HG03520 (cell line): Measurements from ENCODE around the gene TLL1.

ENCODE experiments used
- ATAC-seq: cut with Tn5 transposase; IDR thresholded peaks from one replicate; pipeline ENCODE4 v1.9.1; 2021; ENCODE audit warnings: mild to moderate bottlenecking, moderate library complexity; ENCODE audit not compliant: unreplicated experiment

The TLL1 gene

GRCh38 chr4:166042510-166043055 is 169.5 kb downstream of the TLL1 start:
- no peak for ATAC-seq

- ATAC-seq, result no peak
Measured at GRCh38 chr4:166043801-166044200, 170.8 kb downstream of the TLL1 start.

DNA sequence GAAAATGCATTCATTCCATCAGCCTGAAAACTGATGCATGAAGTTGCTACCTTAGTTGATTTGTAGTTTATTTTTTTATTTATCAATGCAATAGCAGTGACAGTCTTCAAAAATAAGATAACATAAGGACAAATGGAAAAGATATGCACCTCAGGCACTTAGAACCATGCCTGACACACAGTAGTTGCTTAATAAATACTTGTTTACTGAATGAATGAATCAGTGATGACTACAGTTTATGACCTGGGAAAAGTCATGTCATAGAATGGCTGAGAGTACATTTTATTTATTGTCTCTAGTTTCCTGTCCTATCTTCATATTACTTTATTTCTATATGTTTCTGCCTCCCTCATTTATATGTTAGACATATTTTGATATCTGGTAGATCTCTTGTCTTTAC is 171.8 kb downstream of the TLL1 start:
- no peak for ATAC-seq

GRCh38 chr4:166045457-166045856 is 172.4 kb downstream of the TLL1 start:
- ATAC-seq, result peak; percentile 89

DNA sequence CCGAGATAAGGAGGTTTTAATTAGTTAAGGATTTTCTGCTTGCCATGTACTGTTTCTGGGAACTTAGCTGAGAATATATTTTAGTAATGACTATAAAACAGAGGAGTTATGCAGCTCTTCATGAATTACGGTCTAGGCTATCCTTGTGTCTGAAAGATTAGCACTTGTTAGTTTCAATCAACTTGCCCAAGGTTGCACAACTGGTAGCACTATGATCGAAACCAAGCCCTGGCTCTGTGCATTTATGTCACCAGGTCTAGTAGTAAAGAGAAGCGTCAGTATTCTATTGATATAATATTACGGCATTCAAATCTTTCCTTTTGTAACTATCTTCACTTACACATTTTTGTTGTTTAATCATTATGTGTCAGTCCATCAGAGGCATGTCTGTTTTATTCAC is 176.0 kb downstream of the TLL1 start:
- no peak for ATAC-seq

- no peak for ATAC-seq
Measured at GRCh38 chr4:166064721-166065120, 191.7 kb downstream of the TLL1 start.

- ATAC-seq, result no peak
Measured at GRCh38 chr4:166065324-166065723, 192.3 kb downstream of the TLL1 start.

- ATAC-seq, result no peak
Measured at GRCh38 chr4:166066936-166067335, 193.9 kb downstream of the TLL1 start.

DNA sequence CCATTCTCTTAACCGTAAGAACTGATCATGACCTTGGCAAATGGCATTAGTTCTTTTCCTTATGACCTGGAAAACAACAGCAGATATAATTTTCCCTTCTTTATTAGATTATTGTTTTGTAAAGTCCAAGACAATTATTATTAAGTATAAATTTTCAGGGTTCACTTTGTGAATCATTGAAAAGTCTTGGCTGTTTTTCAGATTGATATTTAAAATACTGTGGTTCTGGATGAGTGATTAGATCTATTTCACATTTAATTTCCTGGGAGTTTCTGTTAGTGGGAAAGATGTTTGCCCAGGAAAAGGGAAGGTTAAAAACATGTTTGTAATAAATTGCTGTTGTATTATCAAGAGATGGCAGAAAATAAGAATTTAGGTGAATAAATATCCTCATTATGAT is 194.9 kb downstream of the TLL1 start:
- no peak for ATAC-seq

GRCh38 chr4:166073783-166074182 is 200.7 kb downstream of the TLL1 start:
- ATAC-seq, result no peak

DNA sequence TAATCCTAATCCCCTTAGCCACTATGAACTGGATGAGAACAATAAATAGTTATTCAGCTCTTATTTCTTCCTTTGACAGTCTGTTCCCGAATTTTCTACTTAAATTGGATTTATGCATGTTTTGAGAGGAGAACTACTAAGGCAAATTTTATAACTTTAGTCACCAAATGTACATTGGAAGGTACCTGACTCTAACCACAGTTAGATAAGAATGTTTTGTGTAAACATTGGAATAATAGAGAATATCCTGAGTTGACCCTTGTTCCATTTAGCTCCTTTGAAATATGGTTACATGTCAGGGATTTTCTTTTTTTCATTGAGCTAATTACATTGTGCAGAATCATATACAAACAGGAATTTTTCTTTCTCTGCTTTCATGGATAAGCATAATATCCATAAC is 202.6 kb downstream of the TLL1 start:
- no peak for ATAC-seq

GRCh38 chr4:166077782-166078181 is 204.7 kb downstream of the TLL1 start:
- ATAC-seq, result no peak

GRCh38 chr4:166078383-166078782 is 205.3 kb downstream of the TLL1 start:
- no peak for ATAC-seq

- ATAC-seq, result no peak
Measured at GRCh38 chr4:166078955-166079354, 205.9 kb downstream of the TLL1 start.

DNA sequence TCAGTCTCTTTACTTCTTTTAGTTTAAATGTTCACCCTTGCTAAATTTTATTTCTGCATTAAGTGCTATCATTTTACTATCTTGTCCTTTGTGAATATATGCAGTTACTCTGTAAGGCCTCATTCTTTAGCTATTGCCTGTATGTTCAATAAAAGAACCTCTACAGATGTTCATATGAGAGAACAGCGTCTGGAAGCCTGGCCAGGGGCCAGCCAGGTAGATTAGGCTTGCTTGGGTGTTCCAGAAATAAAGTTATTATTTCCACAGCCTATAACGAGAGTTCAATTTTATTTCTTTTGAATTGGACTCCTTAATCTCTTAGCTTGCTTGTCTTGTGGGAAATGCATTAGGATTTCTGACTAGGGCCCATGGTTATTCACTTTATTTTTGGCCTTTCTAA is 214.5 kb downstream of the TLL1 start:
- ATAC-seq, result no peak

DNA sequence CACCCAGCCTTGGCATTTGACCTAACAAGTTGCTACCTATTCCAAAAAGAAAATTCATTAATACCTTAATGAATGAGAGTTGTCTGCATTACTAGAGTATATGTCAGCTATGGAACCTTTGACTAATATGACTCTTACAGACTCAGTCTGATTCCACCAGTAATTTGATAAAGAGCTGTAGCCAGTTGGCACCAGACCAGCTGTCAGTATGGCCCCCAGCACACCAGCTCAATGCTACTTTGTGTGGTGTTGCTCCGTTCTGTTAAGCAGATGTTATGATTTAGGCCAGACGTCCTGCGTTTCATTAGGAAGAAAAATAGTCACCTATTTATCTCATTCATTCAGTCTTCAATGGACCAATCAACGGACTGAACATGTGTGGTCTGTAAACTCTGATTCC is 215.5 kb downstream of the TLL1 start:
- no peak for ATAC-seq

DNA sequence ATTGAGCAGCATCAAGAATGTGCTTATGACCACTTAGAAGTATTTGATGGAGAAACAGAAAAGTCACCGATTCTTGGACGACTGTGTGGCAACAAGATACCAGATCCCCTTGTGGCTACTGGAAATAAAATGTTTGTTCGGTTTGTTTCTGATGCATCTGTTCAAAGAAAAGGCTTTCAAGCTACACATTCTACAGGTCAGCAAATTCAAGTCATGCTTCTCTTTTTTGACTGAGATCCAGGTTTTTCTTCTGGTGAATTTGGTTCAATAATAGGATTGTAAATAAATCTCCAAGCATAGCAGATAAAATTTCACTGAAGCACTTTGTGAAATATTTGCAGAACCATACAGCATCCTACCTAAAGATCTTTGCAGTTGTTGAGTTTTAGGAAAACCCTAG is 218.1 kb downstream of the TLL1 start:
- no peak for ATAC-seq

DNA sequence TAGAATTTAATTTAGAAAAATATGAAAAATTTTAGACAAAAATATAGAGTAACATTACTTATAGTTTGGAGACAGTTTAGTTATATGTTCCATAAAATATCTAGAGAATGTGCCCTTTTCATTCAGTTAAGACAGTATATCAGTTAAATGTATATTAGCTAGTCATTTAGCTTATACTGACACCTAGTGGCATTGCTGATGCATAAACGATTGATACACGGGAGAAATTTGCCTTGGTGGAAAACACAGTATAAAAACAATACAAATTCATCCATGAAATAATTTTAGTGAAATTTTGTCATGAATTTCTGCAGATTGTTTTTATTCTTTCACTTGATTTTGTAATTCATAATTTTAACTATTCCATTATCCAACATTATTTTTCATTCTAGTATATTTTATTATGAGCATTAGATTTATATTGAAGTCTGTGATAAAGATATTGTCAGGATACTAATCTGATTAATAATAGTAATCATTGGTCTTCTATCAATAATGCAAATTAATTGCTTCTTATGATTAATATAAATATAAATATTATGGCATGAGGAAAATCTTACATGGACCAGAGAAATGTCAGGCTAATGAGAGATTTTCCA is 219.0 kb downstream of the TLL1 start:
- ATAC-seq, result peak; percentile 69

DNA sequence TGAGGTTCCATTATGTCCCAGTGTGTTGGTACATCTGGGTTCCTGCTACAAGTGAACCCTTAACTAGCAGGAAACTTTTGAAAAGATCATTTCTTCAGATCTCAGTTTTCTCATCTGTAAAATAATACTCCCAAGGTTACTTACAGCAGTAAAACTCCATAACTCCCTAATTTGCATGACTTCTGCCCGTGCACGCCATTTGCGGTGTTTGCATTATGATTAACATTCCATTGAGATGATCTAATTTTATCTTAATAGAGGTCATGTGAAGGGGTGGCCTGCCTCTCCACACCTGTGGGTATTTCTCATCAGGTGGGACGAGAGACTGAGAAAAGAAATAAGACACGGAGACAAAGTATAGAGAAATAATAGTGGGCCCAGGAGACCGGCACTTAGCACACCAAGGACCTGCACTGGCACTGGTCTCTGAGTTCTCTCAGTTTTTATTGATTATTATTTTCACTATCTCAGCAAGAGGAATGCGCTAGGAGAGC is 219.8 kb downstream of the TLL1 start:
- no peak for ATAC-seq

DNA sequence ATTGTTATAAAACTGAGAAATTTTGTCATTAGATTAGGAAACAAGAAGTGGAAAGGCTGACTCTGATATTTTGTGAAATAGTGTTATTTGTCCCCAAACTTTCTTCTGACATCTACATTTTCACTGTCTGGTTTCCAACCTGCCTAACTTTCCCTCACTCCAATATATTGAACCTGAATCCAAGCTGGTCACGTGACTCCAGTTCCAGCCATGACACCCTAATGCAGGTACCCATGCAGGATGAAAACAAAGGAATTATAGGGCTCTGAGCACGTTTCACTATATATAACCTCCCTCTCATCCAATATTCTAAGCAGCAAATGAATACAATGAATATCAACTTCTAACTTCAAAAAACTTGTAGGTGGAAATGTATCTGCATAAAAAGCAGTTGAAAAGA is 231.6 kb downstream of the TLL1 start:
- ATAC-seq, result no peak

DNA sequence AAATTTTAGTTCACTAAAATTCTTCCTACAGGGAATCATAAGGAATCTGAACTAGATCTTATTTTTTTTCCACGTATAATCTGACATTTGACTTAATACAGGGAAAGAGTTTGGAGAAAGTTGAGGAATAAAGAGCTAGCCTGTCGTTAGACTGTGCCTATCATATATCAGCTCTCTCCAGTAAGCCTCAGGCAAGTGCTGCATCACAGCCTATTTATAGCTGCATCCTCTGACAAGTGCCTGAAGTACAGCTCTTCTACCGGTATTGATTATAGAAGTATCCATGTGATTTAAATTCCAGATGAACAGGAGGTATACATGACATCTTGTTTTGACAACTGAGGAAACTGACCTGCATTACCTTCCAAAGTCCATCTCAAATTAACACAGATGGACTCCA is 248.9 kb downstream of the TLL1 start:
- no peak for ATAC-seq

DNA sequence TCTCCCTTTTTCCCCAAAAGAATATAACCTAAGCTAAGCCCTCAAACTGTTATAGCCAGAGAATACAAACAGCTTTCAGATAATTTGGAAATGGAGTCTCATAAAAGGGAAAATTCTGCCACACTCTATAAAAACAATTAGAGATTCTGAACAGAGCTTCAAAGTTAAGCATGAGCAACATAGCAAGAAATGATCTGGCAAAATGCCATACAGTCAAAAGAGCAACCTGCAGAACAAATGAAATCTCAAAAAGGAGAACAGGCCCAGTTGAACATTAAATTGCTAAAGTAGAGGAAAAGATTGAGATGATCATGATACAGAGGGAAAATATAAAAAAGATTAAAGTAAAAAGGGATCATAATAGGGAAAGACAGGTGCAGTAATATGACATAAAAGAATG is 250.5 kb downstream of the TLL1 start:
- no peak for ATAC-seq

DNA sequence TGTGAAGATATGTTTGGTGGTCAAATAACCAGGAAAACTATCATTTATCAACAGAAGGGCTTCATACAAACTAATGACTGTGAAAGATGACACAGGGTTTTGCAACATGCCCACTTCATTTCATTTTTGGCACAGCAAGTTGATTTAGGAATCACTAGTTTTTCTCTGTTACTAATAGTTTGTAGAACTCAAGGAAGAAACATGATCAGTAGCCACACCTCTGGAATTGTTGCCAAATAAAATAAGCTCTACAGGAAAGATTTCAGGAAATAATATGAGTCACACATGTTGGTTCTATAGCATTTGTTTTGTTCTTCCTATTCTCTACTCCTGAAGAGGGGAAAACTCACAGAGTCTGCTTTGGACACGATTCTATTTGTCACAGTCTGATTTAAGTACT is 255.4 kb downstream of the TLL1 start:
- no peak for ATAC-seq
